ENCODE results near the gene FBXO10.
"Not testable (repeated sequence)": the region's sequence is repeated elsewhere in the genome, so short reads cannot be mapped to it uniquely, and the experiment has no call there.

FBXO10 gene

DNA sequence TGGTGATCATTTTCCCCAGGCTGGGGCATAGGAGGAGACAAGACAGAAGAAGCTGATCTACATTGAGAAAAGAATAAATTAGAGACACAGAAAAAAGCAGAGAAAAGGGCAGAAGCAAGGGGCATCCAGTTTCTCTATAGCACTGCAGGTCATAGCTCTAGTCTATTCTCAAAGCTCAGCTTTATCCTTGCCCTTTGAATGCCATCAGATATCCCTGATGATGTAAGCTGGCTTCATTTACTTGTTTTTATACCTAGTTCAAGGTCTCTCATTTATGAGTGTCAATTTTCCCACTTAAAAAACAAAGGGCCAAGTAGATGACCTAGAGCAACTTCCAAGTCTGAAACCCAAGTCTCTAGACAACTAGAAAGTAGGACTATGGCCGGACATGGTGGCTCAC lies 32.7 kb downstream of the FBXO10 start:
- DNase-seq: no peak

DNA sequence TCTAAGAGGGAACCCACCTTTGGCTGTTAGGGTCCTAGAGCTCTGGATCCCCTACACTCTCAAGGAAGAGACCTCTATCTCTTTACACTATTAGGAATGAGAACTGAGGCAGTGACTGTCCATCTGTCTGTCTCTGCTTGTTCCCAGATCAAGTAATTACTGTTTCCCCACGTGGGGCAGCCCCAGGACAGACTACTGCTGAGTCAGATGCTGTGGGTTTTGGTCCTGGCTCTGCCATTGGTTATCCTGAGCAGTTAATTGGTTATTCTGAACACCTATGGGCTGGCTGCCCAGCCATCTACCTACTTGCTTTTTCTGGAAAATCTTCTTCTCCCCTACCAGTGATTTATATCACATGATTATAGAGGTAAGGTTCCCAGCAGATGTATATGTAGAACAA lies 33.3 kb downstream of the FBXO10 start:
- no peak for DNase-seq

DNA sequence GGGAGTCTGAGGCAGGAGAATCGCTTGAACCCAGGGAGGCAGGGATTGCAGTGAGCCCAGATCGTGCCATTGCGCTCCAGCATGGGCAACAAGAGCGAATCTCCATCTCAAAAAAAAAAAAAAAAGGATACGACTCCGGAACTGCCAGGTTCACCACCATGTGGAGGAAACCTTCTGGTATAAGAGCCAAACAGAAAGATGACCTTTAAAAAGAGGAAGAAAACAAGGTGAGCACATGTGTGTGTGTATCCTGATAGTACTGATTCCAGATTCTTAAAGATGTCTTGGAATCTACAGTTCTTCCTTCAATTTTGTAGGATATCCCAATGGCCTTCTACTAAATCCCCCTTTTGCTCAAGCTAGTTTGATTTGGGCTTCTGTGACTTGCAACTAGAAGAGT lies 33.7 kb downstream of the FBXO10 start:
- no peak for DNase-seq

DNA sequence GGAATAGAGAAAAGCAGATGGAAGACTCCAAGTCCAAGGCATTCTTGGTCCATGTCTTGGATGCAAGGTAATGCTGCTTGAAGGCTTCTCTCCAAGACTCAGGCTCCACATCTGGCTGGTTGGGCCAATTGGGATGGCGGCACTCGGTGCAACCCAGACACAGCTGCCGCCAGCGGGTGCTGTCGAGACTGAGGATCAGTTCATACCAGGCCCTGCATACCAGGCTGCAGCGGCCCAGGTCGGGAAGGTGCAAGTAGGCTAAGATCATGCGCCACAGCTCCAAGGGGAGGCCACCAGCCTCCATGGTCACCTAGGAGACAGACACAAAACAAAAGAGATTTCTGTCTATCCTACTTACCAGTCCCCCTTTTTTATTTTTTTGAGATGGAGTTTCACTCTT lies 34.7 kb downstream of the FBXO10 start:
- no peak for DNase-seq

DNA sequence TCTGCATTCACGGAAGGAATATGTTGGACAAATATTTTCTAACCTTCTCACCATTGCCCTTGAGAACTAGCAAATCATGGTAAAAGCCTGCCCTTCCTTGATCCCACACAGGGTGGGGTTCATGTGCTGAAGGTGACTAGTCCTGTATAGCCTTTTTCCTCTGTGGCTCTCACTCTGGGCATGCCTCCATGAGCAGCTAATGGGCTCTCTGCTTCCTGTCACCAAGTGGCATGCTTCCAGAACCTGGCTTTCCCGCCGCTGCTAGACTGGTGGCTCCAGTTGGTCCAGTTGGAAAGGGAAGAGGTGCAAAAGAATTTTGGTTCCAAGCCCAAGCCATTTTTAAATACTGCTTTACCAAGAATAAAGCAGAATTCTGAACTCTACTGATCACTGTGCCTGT lies 35.5 kb downstream of the FBXO10 start:
- DNase-seq: no peak

DNA sequence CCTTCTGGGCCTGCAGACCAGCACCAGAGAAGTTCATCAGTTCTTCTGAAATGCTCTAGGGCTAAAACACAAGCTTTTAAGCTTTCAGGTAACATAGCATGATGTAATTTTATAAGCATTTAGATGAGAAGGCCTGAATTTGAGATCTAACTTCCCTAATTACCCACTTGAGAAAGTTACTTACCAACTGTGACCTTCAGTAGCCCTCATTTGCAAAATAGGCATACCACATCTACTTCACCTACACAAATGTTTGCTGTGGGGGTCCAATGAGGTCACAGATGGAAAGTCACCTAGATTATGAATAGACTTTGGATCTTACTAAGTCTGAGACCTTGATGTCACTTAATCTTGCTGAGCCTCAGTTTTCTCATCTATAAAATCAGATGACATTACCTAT lies 36.5 kb downstream of the FBXO10 start:
- no peak for DNase-seq

DNA sequence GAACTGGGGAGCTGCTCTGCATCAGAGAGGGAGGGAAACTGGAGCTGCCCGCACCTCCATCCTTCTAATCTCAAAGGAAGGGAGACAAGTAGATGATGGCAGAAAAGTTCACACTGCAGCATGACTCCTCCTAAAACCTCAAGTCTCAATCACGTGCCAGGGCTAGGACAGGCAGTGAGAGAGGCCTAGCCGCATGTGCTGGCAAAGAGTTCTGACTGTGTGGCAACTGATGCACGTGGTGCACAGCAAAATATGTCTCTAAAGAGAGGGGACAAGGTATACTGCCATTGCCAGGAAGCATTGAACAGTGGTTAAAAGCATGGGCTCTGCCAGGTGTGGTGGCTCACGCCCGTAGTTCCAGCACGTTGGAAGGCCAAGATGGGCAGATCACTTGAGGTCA lies 38.1 kb downstream of the FBXO10 start:
- no peak for DNase-seq

DNA sequence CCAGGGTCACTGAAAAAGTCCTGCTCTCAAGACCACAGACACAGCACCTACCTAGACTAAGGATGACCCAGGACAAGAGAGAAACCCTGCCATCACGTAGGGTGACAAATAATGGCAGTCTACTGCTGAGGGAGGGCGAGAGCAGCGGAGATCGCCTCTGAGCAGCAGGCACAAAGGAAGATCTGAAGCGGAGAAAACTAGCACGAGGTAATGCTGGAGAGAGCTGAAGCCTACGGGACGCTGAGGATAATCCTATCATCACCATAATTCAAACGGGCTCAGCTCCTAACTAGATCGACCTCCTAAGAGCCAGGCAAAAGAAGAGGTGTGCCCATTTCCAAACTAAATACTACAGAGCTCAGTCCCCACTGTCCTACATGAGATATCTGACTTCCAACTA lies 41.3 kb downstream of the FBXO10 start:
- no peak for DNase-seq

DNA sequence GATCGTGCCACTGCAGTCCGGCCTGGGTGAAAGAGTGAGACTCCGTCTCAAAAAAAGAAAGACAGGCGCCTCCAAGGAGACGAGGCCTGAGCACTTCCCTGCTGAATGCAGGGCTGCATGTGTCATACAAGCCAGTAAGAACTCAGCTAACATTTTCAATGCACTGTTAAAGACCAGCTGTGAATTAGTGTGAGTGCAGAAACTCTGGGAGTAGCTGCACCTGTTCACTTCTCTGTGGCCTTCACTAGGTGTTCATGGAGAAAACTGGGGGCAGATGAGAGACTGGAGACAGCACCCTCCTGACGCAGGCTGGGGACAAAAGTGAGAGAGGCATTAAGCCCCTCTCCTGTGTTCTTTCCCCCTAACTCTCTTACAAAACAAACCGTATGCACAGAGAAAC lies 41.8 kb downstream of the FBXO10 start:
- no peak for DNase-seq

DNA sequence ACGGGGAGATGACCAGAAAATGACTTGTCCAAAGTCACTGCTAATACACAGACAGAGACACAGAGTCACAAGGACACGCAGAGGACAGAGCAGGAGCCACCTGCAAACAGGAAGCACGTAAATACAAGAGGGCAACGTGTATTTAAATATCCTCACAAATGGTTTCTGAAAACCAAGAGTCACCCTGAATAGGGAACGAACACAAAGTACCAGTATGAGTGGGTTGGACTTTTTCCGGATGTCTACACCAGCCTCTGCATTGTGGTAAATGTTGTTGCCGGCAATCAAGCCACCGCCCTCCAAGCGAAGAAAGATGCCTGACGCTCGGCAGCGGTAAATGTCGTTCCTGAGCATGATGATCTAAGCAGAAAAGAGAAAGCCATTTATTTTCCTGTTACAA lies 44.5 kb downstream of the FBXO10 start:
- peak in 1 of 2 donors; percentile 40 for DNase-seq

DNA sequence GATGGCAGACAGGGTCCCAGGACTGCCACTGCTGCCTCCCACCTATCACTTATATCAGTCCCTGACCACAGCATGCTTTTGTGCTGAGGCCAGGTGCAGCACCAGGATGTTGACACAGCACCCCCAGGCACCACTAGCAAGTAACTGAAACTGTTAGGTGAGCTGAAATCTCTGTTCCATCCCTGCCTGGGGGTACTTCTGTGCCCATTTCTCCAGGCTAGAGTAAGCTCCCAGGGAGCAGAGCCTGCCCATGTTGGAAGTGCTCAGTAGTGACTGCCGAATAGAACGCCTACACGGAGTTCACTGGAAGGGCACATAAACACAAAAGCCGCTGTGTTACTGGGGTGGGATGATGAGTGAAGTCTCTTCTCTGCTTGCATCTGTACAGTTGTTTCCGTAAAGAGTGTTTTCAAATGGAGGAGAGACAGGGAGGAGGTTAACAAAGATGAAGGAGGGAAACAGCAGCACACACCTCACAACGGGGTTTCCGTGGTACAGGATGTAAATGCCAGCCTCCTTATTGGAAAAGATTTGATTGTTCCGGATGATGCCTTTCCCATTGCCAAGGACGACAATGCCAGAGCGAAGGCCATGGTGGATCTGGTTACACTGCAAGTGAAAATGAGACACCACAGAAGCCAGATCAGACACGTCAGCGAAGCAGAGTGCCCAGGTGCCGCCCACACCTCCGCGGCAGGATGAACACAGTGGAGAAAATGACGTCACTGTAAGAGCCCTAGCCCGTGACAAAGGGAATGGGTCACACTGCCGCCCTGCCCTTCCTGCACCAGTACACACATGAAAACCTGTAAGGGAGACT lies 47.3 kb downstream of the FBXO10 start:
- DNase-seq: peak; percentile 74 to 77

DNA sequence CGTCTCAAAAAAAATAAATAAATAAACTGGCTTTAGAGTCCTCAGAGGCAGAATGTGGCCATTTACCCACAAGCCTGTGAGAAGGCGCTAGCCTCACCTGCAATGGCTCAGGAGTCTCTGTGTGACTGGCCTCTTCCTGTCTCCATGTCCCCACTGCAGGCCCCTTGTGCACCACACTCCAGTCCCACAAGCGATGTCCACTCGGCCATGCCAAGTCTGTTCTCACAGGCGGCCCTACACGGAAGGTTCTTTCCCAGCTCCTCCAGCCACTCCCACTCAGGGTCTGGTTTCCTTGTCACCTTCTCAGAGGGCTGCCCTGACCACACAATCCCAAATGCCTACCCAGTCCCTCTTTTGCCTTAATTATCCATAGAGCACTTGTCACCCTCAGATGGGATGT lies 52.3 kb downstream of the FBXO10 start:
- DNase-seq: no peak

DNA sequence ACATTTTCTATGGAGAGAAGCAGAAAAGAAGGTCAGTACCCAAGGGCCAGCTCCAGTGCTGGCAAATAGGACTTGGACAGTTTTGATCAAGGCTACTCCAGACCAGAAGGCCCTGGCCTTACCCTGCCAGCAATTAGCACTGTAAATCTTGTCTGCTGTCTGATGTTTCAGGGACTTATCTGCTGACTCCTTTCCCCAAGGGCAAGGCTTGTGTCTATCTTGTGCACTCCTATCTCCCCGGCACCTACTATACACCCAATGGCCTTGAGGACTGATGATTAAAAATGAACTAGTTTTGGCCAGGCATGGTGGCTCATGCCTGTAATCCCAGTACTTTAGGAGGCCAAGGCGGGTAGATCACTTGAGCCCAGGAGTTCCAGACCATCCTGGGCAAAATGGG lies 53.2 kb downstream of the FBXO10 start:
- no peak for DNase-seq

DNA sequence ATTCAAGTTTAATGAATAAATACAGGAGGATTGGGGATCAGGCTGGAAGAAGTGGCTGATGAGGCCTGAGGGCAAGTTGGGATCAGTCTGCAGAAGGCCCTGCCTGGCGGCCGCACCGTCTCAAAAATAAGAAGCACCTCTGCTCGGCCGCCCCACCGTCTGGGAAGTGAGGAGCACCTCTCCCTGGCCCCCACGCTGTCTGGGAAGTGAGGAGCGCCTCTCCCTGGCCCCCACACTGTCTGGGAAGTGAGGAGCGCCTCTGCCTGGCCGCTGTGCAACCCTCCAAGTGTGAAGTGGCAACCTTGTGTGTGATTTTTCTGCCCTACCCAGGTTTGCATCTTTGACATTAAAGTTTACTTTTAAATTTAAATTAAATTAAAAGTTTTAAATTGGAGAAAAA lies 55.1 kb downstream of the FBXO10 start:
- DNase-seq: no peak

DNA sequence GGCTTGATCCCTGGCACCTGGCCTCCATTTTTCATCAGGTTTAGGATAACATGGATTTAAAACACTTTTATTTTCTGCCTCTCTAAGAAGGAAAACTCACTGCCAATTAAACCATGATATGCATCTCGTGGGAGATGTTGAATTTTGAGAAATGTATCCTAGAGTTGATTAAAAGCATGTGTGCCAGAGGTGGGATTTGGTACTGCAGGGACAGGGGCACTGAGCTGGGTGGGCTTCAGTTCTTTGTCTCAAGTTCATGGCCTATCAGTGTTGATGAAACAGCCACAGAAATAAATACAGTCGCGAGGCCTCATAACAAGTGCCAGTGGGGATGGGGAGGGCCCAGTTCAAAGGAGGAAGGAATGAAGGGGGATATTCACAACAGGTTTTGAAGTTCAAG lies 55.5 kb downstream of the FBXO10 start:
- DNase-seq: no peak

DNA sequence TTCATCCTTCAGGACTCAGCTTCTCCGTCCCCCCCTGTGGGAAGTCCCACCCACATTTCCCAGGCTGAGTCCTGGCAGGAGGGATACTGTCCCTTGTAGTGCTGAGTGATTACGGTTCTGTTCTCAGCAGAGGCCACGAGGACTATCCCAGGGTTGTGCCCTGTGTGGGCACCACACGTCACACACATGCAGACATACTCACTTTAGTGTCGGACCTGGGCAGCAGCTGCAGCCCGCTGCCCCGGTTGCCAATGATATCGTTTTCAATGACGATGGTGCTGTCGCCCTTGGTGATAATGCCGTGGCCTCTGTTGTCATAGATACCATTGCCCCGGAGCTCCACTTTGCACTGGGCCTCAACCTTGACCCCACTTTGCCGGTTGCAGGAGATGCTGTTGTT lies 58.3 kb downstream of the FBXO10 start:
- no peak for DNase-seq

DNA sequence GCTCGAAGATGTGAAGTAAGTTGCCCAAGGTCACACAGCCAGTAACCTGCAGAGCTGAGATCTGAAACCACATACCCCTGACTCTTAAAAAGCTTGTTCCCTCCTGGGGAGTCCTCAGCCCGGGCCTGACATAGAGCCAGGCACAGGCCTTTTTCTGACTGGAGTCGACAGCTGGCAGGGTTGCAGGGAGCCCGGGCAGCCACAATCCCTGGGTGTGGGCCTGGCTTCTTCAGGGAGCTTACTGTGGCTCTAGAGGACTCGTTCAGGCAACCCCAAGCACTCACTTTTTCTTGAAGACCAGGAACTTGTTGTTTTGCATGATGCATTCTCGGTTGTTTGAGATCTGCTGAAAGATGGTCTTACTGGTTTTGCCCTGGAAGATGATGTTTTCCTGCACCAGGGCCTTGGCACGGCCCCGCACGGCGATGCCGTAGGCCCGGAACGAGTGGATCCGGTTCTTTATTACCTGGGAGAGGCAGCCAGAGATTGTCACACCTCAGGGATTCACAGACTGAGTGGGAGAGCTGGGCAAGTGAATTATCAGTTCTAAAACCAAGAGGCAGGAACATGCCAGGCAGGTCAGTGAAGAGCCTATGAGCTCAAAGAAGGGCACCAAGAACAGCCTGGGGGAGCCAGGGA lies 60.4 kb downstream of the FBXO10 start:
- DNase-seq: no peak

DNA sequence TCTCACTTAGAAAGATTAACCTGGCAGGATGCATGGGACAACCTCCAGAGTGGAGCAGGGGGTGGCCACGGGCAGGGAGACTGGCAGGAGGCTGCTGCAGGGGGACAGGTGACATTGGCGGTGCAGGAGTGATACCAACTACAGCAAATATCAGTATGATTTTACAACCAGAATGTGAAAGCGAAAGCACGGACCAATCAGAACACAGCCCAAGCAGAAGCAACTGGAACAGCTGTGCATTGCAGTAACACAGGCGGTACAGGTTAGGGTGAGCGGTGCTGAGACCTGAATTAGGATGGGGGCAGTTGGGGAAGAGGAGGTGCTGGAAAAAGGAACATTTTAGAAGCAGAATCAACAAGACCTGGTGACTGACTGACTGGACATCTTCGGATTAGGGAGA lies 61.2 kb downstream of the FBXO10 start:
- DNase-seq: no peak

DNA sequence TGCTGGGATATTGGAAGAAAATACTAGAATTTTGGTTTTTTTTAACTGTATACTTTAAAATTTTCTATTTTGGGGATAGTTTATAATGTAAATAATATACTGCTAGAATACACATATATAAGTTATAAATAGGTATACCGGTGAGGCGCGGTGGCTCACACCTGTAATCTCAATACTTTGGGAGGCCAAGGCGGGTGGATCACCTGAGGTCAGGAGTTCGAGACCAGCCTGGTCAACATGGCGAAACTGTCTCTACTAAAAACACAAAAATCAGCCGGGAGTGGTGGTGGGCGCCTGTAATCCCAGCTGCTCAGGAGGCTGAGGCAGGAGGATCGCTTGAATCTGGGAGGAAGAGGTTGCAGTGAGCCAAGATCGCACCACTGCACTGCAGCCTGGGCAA lies 61.8 kb downstream of the FBXO10 start:
- DNase-seq: not testable (repeated sequence)

DNA sequence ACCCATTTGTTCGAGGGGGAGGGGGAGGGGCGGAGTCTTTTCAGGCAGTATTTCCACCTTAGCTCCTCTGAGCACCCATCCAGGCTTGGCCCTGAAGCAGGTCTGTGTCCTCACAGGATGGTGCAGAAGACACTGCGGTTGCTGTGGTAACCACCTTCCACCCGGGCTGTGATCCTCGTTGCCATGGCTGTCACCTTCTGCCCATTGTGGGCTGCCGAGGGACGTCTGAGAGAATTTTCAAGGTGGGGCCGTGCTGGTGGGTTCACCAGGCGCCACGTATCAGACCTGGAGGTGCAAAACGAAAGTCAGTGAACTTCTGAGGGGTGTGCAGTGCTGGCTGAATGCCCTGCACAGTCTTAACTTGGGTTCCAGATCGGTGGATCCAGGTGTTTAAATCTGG lies 63.7 kb downstream of the FBXO10 start:
- no peak for DNase-seq

DNA sequence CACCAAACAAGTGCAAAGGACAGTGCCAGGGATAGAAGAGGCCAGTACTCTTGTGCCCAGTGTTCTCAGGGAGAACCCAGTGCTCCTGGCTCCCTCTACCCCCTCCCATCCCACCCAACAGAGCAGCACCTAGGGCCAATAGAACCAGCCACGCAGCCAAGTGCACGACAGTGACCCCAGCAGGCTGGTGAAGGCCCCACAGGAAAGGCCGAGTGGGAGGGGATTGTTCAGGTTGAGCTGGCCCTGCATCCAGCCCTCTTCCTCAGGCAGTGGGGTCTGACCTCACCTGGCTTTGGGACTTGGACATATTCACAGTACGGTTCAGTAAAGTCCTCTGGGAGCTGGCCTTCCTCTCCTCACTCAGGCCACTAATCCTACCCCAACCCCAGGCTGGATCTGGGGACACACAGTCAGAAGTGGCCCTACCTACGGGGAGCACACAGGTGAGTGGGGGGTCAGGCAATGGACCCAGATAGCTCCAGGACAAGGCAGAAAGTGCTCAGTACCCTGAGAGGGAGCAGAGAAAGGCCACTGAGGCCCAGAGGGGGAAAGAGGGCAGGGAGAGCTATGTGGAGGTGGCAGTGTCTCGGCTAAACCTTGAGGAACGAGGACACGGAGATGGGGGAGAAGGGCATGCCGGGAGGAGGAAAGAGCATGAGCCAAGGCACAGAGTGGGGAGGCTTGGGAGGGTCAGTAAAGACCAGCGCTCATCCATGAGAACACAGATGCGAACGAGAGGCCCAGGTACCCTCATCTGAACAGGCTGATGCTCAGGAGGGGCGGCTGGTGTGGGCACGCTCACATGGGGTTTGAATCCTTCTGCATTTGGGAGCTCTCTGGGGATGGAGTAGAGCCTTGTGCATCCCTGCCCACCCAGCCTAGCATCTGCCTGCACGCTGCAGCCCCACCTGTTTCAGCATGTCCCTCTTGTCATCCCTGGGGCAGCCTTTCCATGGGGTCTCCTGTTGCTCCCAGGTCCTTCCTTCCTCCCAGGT lies 64.9 kb downstream of the FBXO10 start:
- no peak for DNase-seq

DNA sequence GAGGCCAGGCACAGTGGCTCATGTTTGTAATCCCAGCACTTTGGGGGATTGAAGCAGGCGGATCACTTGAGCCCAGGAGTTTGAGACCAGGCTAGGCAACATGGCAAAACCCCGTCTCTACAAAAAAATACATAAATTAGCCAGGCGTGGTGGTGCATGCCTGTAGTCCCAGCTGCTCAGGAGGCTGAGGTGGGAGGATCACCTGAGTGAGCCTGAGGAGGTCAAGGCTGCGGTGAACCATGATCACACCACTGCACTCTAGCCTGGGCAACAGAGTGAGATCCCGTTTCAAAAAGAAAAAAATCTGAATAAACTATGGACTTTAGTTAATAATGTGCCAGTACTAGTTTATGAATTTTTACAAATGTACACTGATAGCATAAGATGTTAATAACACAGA lies 66.1 kb downstream of the FBXO10 start:
- not testable (repeated sequence) for DNase-seq

DNA sequence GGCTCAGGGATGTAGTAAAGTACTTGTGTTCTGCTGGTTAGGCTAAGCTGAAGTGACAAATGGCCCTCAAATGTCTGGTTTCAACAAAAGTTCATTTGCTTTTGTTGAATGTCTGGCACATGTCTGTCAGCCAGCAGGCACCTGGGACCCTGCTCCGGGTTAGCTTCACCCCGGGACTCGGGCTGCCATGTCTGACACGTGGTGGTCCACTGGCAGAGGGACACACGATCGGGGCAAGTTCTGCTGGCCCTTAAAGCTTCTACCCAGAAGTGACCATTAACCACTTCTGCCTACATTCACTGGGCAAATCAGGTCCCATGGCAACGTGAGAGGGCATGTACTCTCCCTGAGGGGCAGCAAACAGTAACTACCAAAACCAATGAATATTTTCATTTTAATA lies 66.6 kb downstream of the FBXO10 start:
- no peak for DNase-seq

DNA sequence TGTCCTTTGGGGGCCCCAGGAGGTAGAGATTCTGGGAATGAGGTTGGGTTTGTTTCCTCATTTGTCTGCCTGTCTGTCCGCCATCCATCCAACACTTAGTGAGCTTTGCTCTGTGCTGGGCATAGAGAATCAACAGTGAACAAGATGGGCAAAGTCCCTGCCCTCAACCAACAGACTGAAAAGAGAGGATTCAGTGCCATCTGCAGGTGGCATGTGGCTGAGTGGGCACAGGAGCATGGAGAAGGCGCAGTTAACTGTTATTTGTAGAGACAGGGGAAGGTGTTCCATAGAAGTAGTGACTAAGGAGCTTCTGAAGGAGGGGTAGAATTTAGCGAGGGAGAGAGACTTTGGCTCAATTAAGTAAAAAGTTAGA lies 67.4 kb downstream of the FBXO10 start:
- DNase-seq: no peak

All from stimulated activated CD4-positive, alpha-beta T cell treated with anti-CD3 and anti-CD28 coated beads, Interleukin-2, amount 100 ng/mL, for 24 hours (primary cell).